GM19438 (cell line): Measurements from ENCODE around the gene TP53I11.

Source experiments
- ATAC-seq: cut with Tn5 transposase; IDR thresholded peaks from one replicate; pipeline ENCODE4 v1.9.1; 2021; ENCODE audit warnings: low read depth; ENCODE audit not compliant: unreplicated experiment

TP53I11 gene

GRCh38 chr11:44960200-44960845 is 9.6 kb upstream of the TP53I11 start:
- no peak for ATAC-seq

- ATAC-seq: no peak
These were observed 8.4 kb upstream of the TP53I11 start for GRCh38 chr11:44959064-44959463.

- ATAC-seq: no peak
These were observed 7.3 kb upstream of the TP53I11 start for GRCh38 chr11:44957776-44958564.

GRCh38 chr11:44957040-44957515 is 6.4 kb upstream of the TP53I11 start:
- ATAC-seq: no peak

GRCh38 chr11:44955015-44955738 is 4.5 kb upstream of the TP53I11 start:
- no peak for ATAC-seq

- ATAC-seq: no peak
These were observed 3.6 kb upstream of the TP53I11 start for GRCh38 chr11:44954051-44954906.

- ATAC-seq: no peak
These were observed 2.0 kb upstream of the TP53I11 start for GRCh38 chr11:44952500-44953260.

- ATAC-seq: no peak
These were observed 1.4 kb upstream of the TP53I11 start for GRCh38 chr11:44952082-44952481.

GRCh38 chr11:44950031-44950624 is 555 bp downstream of the TP53I11 start:
- ATAC-seq: no peak

- no peak for ATAC-seq
These were observed 1.3 kb downstream of the TP53I11 start for GRCh38 chr11:44949160-44950030.

- no peak for ATAC-seq
These were observed 2.5 kb downstream of the TP53I11 start for GRCh38 chr11:44948155-44948554.

GRCh38 chr11:44947114-44947513 is 3.6 kb downstream of the TP53I11 start:
- no peak for ATAC-seq

GRCh38 chr11:44946263-44946662 is 4.4 kb downstream of the TP53I11 start:
- ATAC-seq: no peak

GRCh38 chr11:44945666-44946065 is 5.0 kb downstream of the TP53I11 start:
- ATAC-seq: no peak

GRCh38 chr11:44944853-44945235 is 5.8 kb downstream of the TP53I11 start:
- ATAC-seq: no peak

GRCh38 chr11:44944181-44944852 is 6.4 kb downstream of the TP53I11 start:
- no peak for ATAC-seq

GRCh38 chr11:44943696-44944095 is 7.0 kb downstream of the TP53I11 start:
- ATAC-seq: no peak

- no peak for ATAC-seq
These were observed 7.6 kb downstream of the TP53I11 start for GRCh38 chr11:44943118-44943517.
